ENCODE results near the gene LAYN. TPM values are rescaled to one million over a fixed set of nuclear protein-coding genes. Genes with fewer than 3 reads are reported as not detected.

The LAYN gene
- total RNA-seq, 1 donor from 2014 or later, result 4.4 TPM

DNA sequence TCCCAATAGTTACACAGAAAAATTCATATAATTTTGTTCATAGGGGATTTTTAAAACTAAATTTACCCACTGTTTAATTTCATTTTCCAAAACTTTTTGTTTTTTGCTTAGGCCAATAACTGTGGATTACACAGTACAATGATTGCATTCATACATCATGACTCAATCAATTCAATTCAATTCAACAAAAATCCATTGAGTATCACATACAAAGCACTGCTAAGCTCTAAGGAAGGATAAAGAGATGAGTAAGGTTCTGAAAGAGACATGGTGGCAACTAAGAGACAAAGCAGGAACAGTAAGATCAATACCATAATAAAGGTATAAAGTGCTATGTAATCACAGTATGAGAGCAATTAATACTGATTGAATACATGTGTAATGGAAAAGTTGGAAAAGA is 9.4 kb upstream of the LAYN start:
- no peak for DNase-seq

- no peak for DNase-seq
Measured at GRCh38 chr11:111531687-111532364, 8.7 kb upstream of the LAYN start.

GRCh38 chr11:111532365-111532709 is 8.2 kb upstream of the LAYN start:
- DNase-seq, result no peak

GRCh38 chr11:111535281-111535680 is 5.2 kb upstream of the LAYN start:
- no peak for DNase-seq

DNA sequence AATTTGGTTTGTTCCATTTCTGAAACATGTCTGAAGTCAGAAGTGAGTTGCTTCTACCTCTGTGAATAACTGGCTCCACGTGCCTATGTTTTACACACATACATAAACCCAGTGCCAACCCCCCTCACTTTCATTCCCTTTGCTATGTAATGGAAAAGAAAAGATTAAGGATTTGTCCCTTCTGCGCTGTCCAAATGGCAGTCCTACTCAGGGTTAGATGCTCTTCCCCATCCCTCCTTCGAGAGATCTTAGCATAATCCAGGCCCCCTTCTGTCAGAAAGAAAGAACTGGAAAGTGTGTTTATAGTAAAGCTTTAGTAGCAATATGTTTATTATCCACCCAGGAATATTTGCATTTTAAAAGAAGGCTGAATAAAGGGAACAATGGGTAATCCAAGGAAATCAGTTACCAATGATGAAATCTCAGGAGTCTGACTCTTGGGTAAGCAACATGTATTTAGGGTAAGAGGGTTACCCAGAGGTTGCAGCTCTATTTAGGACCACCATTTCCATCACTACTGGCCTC is 3.1 kb upstream of the LAYN start:
- DNase-seq, result no peak

DNA sequence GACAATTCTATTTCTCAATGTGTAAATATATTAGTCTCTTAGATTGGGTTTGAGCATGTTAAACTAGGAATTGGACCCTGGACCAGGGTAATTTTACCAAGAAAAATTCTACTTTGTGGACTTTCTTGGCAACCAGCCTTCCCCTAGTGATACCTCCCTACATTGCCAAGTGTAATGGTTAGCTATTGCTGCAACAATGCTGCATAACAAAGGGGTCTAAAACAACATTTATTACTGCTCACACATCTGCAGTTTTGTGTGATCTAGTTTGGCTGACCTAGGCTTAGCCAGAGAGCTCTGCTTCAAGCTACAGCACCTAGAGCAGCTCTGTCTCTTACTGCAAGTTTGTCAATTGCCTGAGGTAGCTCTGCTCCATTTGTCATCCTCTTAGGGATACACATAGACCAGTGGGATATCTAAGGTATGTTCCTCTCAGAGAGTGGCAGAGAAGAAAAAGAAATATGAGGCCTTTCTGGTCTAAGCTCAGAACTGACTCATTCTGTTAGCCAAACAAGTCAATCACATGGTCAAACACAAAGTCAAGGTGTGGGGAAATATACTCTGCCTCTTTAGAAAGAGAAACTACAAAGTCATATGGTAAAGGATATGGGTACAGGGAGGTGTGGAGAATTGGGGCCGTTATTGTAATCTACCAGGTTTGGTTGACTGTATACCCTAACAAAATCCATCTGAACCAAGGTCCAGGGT is 2.0 kb upstream of the LAYN start:
- DNase-seq, result no peak

DNA sequence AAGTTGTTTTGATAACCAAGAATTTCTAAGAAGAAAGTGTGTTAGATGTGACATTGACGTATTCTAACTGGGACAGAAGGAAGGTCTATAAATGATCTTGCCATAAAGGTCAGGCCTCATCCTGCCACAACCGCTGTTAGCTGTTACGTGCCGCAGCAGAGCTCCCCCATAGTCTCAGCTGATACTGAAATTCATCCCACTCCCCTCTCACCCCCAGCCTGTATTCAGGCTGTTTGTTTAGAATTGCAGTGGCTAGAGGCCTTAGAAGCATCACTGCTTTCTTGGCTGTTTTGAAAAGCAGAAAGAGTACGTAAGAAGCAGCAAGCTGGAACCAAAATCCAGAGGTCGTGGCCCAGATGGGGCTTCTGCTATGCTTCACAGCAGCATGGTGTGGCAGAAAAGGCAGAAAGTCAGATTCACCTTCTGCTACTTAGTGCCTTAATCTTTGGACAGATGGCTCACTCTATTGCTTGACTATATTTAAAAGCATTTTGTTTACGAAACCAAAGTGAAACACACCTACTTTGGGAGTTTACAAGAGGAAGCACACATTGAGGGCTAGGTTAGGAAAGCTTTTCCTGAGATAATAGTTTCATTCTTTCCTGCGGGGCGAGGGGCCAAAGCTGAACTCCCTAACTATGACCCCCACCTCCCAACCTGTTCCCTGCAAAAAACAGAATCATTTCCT is 950 bp upstream of the LAYN start:
- no peak for DNase-seq

DNA sequence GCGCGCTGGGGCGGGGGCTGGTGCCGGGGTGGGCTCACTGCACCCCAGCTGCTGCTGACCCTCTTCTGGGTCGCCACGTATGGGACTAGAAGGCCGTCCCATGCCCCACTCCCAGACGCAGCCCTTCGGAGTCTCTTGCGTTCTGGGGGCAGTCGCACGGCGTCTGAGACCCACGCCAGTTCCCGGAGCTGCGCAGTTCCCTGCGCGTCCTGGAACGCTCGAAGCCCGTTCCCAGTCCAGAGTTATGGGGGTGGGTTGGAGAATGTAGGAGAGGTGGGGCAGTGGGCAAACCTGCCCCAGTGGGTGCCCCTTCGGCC is 375 bp downstream of the LAYN start:
- no peak for DNase-seq

DNA sequence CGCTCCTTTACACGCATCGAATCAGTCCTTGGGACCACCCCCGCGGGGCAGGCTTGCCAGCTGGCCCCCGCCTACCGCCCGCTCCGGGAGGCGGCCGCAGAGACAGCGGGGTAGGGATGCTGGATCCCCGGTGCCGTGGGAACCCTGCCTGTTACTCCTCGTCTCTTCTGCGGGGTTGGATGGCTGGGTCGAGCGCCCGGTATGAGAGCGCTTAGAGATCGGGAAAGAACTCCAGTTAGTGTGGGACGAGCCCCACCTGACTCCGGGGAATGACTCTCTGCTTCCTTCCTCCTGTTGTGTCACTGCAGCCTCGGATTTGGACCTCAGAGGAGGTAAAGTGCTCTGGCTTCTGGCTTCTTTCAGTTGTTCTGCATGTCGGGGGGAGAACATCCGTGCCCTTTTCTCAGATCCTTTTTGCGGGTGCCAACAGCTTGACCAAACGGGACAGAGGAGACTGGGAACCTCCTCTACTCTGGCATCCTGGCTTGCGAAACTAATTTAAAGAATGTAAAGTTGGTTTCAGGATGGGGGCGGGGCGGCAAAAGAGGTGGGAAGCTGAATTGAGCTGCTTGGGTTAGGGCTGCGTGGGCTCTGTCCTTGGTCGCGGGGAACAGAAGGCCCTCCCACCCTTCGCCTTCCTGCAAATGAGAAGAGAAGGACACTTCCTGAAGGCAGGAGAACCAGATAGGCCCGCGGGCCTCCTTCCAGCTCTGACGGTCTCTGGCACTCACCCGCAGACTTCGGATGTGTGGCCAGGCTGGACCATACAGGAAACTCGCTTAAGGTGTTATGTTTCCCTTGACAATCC is 938 bp downstream of the LAYN start:
- no peak for DNase-seq

GRCh38 chr11:111542606-111543275 is 2.2 kb downstream of the LAYN start:
- DNase-seq, result no peak

DNA sequence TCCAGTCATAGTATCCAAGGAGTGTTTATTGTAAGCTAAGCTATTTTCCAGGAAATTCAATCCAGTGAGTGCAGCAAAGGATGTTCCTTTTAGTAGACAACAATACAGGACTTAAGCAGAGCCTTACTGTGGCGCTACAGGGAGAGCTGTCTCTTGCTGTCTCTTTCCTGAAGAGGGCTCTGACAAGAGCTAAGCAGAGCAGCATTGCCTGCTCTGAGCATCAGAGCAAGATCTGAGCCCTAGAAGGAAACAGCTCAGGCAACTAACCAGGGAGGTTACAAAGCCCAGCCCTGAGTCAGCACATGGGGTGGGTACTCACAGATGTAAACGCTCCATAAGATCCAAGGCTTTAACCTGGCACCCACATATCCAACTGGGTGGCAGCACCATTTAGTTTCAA is 8.0 kb downstream of the LAYN start:
- no peak for DNase-seq

DNA sequence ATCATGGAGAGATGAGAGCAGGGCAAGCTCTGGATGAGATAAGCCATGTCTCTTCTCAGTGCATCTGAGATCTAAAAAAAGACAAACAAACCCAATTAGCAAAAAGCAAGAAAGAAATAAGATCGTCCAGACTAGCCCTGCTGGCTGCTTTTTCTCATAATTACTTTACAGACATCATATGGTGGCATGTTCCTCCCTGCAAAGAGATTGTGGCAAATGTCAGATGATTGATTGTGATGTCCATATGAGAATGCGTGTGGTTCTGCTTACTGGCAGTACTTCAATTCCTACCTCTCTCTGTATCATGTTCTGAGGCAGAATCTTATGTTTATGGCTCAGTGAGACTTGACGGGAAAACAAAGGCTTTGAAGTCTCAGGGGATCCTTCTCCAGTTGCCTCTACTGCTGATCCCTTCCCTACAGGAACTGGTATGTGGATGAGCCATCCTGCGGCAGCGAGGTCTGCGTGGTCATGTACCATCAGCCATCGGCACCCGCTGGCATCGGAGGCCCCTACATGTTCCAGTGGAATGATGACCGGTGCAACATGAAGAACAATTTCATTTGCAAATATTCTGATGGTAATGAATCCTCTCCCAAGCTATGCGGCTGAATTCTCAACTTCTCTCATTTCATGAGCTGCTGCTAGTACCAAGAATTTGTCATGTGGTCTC is 8.8 kb downstream of the LAYN start:
- no peak for DNase-seq

- no peak for DNase-seq
Measured at GRCh38 chr11:111549869-111550203, 9.3 kb downstream of the LAYN start.

- no peak for DNase-seq
Measured at GRCh38 chr11:111550258-111550657, 9.7 kb downstream of the LAYN start.

DNA sequence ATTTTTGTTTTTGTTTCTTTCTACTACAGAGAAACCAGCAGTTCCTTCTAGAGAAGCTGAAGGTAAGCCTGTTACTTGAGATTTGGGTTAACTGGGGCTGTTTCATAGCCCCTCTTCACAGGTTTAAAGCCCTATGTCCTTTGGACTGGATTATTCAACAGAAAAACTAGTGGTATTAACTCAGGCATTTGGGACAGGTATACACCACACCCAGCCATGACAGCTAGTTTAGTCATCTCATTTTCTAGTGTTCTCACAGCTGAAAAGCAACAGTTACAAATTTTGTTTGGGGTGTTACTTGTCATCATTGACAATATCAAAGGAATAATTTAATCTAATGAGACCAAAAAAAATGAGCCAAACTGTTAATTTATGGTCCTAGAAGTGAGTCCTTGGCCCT is 14.0 kb downstream of the LAYN start:
- DNase-seq, result no peak

DNA sequence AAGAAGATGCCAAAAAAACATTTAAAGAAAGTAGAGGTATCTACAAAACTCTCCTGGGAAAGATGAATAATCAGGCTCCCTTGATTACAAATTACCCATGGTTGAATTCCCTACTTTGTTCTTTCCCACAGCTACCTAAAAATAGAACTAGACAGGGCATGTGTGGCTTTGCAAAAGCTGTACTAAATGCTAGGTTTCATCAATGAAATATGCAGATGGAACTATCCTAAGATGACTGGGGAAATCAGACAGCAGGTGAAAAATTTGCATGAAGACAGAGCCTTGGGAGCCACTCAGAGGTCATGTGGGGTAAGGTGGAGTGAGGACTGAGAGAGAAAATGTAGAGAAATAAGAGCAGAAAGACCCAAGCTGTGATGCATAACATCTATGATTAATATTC is 14.7 kb downstream of the LAYN start:
- no peak for DNase-seq

GRCh38 chr11:111557425-111558111 is 17.0 kb downstream of the LAYN start:
- DNase-seq, result no peak

DNA sequence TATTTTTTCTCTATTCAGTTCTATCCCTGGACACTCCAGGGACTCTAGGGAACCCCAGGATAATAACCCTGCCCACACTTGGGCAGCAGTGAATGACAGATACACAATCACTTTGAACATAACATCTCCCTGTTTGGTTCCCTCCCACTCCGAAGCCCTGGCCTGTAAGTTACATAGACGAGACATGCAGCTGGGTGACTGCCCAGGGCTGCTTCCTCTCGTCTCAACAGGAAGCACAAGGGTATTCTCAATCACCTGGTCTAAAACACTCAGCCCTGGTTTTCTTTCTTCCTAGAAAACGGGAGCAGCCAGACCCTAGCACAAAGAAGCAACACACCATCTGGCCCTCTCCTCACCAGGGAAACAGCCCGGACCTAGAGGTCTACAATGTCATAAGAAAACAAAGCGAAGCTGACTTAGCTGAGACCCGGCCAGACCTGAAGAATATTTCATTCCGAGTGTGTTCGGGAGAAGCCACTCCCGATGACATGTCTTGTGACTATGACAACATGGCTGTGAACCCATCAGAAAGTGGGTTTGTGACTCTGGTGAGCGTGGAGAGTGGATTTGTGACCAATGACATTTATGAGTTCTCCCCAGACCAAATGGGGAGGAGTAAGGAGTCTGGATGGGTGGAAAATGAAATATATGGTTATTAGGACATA is 19.4 kb downstream of the LAYN start:
- DNase-seq, result no peak

- DNase-seq, result no peak
Measured at GRCh38 chr11:111560800-111561199, 20.3 kb downstream of the LAYN start.

GRCh38 chr11:111561306-111561705 is 20.8 kb downstream of the LAYN start:
- no peak for DNase-seq
